K562 (cell line): ENCODE measurements around the gene PDZD8. TPM values are rescaled to one million over a fixed set of nuclear protein-coding genes. Genes with fewer than 3 reads are reported as not detected.

Experiments used
- ATAC-seq: fragments of 200-7000 bp; cut with Tn5 transposase; 3 replicates; pipeline ENCODE4 v1.9.1; 2020; ENCODE audit warnings: moderate library complexity
- BruUV-seq: library from RNA; stranded (reverse); fragments of 400-500 nt; replicated peaks from 2 replicates; lab custom pipeline; 2021; lab: Mats Ljungman, UMichigan
- CTCF ChIA-PET: fragments of 300-600 bp; formaldehyde crosslinking; extraction: SDS; loops from one replicate; lab custom pipeline; 2021; ENCODE audit warnings: low intra/inter-chr PET ratio; lab: Yijun Ruan, JAX
- POLR2A ChIA-PET: fragments of 300-600, 350-650 bp; sonication (Branson Sonifier 250); formaldehyde crosslinking; extraction: SDS; loops from one replicate; lab custom pipeline; 2021; ENCODE audit warnings: antibody characterized with exemption, inconsistent platforms; lab: Yijun Ruan, JAX
- DNase-seq, 4 experiments: peaks; one replicate each; pipeline versions ENCODE4 v3.0.0 to v3.0.0-alpha.2; 2011 to 2018; ENCODE audit warnings: low spot score in 3 of 4, mixed read lengths in 3 of 4; ENCODE audit errors: extremely low read depth in 1 of 4
- FAIRE-seq: peaks from 2 replicates; lab custom pipeline; 2011; peaks lifted over from hg19 to GRCh38; lab: Jason Lieb, UNC
- H2AFZ ChIP-seq: 2 replicates; pipeline ENCODE4 v1.6.0; 2011; ENCODE audit warnings: low read depth, low read length, control low read depth, inconsistent platforms
- H3K27ac ChIP-seq: fragments of 200-600 bp; 3 replicates; pipeline ENCODE4 v1.8.0; 2011; ENCODE audit warnings: low read depth, mild to moderate bottlenecking, control low read depth, inconsistent platforms, low read length, moderate library complexity, mixed read lengths; ENCODE audit errors: extremely low read depth
- H3K27me3 ChIP-seq, 2 experiments: fragments of 300-600 bp in 1 of 2; 2 replicates in 1 of 2; 3 replicates in 1 of 2; pipeline versions ENCODE4 v1.6.0 to v1.8.0; 2011; ENCODE audit warnings: inconsistent platforms in 2 of 2, low read length in 2 of 2, mild to moderate bottlenecking in 1 of 2, mixed read lengths in 1 of 2, moderate library complexity in 1 of 2; ENCODE audit not compliant: control insufficient read depth in 2 of 2, insufficient read depth in 2 of 2
- H3K36me3 ChIP-seq: fragments of 300-600 bp; 3 replicates; pipeline ENCODE4 v1.8.0; 2011; ENCODE audit warnings: mild to moderate bottlenecking, low read length, inconsistent platforms; ENCODE audit not compliant: control insufficient read depth, insufficient read depth
- H3K4me1 ChIP-seq, 2 experiments: fragments of 200-600 bp in 1 of 2; replicated peaks in 1 of 2; 2 replicates in 1 of 2; 3 replicates in 1 of 2; pipeline versions ENCODE4 v1.5.1 to v1.8.0; 2011; ENCODE audit warnings: inconsistent platforms in 2 of 2, low read length in 2 of 2, mild to moderate bottlenecking in 1 of 2, mixed read lengths in 1 of 2, moderate library complexity in 1 of 2; ENCODE audit not compliant: control insufficient read depth in 2 of 2, insufficient read depth in 2 of 2
- H3K4me2 ChIP-seq: 2 replicates; pipeline ENCODE4 v1.6.1; 2011; ENCODE audit warnings: low read length, control low read depth, inconsistent platforms, mixed read lengths; ENCODE audit not compliant: insufficient read depth
- H3K4me3 ChIP-seq: fragments of 200-600 bp; sonication (generic), shearing (Covaris generic); 2 replicates; pipeline ENCODE4 v1.5.1; 2016; ENCODE audit warnings: control low read depth, inconsistent platforms
- H3K79me2 ChIP-seq: fragments of 200-600 bp; 3 replicates; pipeline ENCODE4 v1.8.0; 2011; ENCODE audit warnings: low read length, inconsistent platforms; ENCODE audit not compliant: control insufficient read depth, insufficient read depth
- H3K9ac ChIP-seq, 2 experiments: 2 replicates each; pipeline versions ENCODE4 v1.6.0 to v1.6.1; 2011; ENCODE audit warnings: low read depth in 2 of 2, low read length in 2 of 2, control low read depth in 1 of 2, inconsistent platforms in 1 of 2, mild to moderate bottlenecking in 1 of 2, mixed read lengths in 1 of 2; ENCODE audit not compliant: insufficient read depth in 1 of 2
- H3K9me1 ChIP-seq: one replicate; pipeline ENCODE4 v1.6.0; 2011; ENCODE audit warnings: inconsistent platforms, mild to moderate bottlenecking, low read length, moderate library complexity; ENCODE audit not compliant: control insufficient read depth, insufficient read depth
- H3K9me3 ChIP-seq: replicated peaks from 2 replicates; pipeline ENCODE4 v1.5.1; 2011; ENCODE audit warnings: low read depth, low read length, inconsistent platforms; ENCODE audit not compliant: control insufficient read depth, insufficient read depth
- H4K20me1 ChIP-seq: replicated peaks from 2 replicates; pipeline ENCODE4 v1.6.1; 2011; ENCODE audit warnings: low read length, inconsistent platforms, mixed read lengths; ENCODE audit not compliant: control insufficient read depth, insufficient read depth
- ADNP ChIP-seq: fragments of 200-800 bp; sonication (Bioruptor generic); IDR thresholded peaks from 2 replicates; pipeline ENCODE4 v1.6.1; 2016; ENCODE audit warnings: missing genetic modification characterization, missing compliant biosample characterization
- BRF1 ChIP-seq: IDR thresholded peaks from 3 replicates; pipeline ENCODE4 v1.6.1; 2011; ENCODE audit warnings: borderline replicate concordance, mild to moderate bottlenecking; ENCODE audit not compliant: insufficient read length; ENCODE audit errors: extremely low read depth
- CGGBP1 ChIP-seq: fragments of 250-450 bp; sonication (Bioruptor Pico); IDR thresholded peaks from 2 replicates; pipeline ENCODE4 v1.9.0; 2021; ENCODE audit warnings: mild to moderate bottlenecking
- EP300 ChIP-seq: IDR thresholded peaks from 2 replicates; pipeline ENCODE4 v1.6.1; 2012; ENCODE audit warnings: low read length, improper control_type of control experiment
- GATA2 ChIP-seq: sonication (generic); formaldehyde crosslinking; IDR thresholded peaks from 2 replicates; pipeline ENCODE4 v1.4.0; 2020; ENCODE audit warnings: mild to moderate bottlenecking, missing genetic modification reagents
- HDAC3 ChIP-seq: fragments of 450-650 bp; IDR thresholded peaks from 2 replicates; pipeline ENCODE4 v1.6.1; 2018; ENCODE audit warnings: borderline replicate concordance, mild to moderate bottlenecking, moderate library complexity; ENCODE audit not compliant: partially characterized antibody
- IFI16 ChIP-seq: fragments of 250-450 bp; sonication (Bioruptor Pico); IDR thresholded peaks from 2 replicates; pipeline ENCODE4 v2.1.2; 2022; ENCODE audit warnings: mild to moderate bottlenecking, inconsistent platforms
- MITF ChIP-seq: IDR thresholded peaks from 2 replicates; pipeline ENCODE4 v1.6.1; 2014; ENCODE audit warnings: antibody characterized with exemption
- NBN ChIP-seq: fragments of 450-650 bp; IDR thresholded peaks from 2 replicates; pipeline ENCODE4 v1.6.1; 2016; ENCODE audit warnings: low read depth, mild to moderate bottlenecking
- NCOA6 ChIP-seq: fragments of 450-650 bp; IDR thresholded peaks from 2 replicates; pipeline ENCODE4 v1.6.1; 2017; ENCODE audit warnings: mild to moderate bottlenecking
- RBBP5 ChIP-seq: fragments of 200-600 bp; sonication (generic); IDR thresholded peaks from 2 replicates; pipeline ENCODE4 v1.6.1; 2012; ENCODE audit warnings: borderline replicate concordance, mild to moderate bottlenecking, low read length, control low read depth, inconsistent platforms; ENCODE audit not compliant: insufficient read depth, poor library complexity, severe bottlenecking
- SIN3B ChIP-seq: fragments of 450-650 bp; IDR thresholded peaks from 2 replicates; pipeline ENCODE4 v1.6.1; 2017; ENCODE audit warnings: low read depth, mild to moderate bottlenecking, moderate library complexity
- U2AF1 ChIP-seq: fragments of 200-400 bp; formaldehyde crosslinking; optimal IDR thresholded peaks from 2 replicates; pipeline ENCODE3; 2017; ENCODE audit warnings: mild to moderate bottlenecking, low read depth, low read length, moderate library complexity
- VEZF1 ChIP-seq: fragments of 200-800 bp; sonication (Bioruptor generic); IDR thresholded peaks from 2 replicates; pipeline ENCODE4 v1.6.1; 2017; ENCODE audit warnings: missing genetic modification characterization, missing compliant biosample characterization
- ZFPM2 ChIP-seq: fragments of 250-450 bp; sonication (Bioruptor Pico); IDR thresholded peaks from 2 replicates; pipeline ENCODE4 v1.5.1; 2022; ENCODE audit warnings: mild to moderate bottlenecking
- ZNF184 ChIP-seq: sonication (generic); formaldehyde crosslinking; IDR thresholded peaks from 2 replicates; pipeline ENCODE4 v1.5.0; 2020; ENCODE audit warnings: missing genetic modification reagents
- ZNF3 ChIP-seq: fragments of 250-450 bp; sonication (Bioruptor Pico); IDR thresholded peaks from 2 replicates; pipeline ENCODE4 v1.5.0; 2021; ENCODE audit warnings: mild to moderate bottlenecking, moderate library complexity
- ZNF324 ChIP-seq: fragments of 250-450 bp; sonication (Bioruptor Pico); IDR thresholded peaks from 2 replicates; pipeline ENCODE4 v1.4.0; 2020; ENCODE audit warnings: mild to moderate bottlenecking
- ZNF696 ChIP-seq: fragments of 250-450 bp; sonication (Bioruptor Pico); conservative IDR thresholded peaks from 2 replicates; pipeline ENCODE4 v1.4.0; 2020; ENCODE audit warnings: mild to moderate bottlenecking, moderate library complexity
- ZNF785 ChIP-seq: fragments of 250-450 bp; sonication (Bioruptor Pico); IDR thresholded peaks from 2 replicates; pipeline ENCODE4 v1.4.0; 2020; ENCODE audit warnings: mild to moderate bottlenecking
- WGBS: fragments of 100-300 bp; shearing (Covaris generic); methylation state at CpG from one replicate; pipeline ENCODE4 v1.1.6; 2016; ENCODE audit warnings: low coverage, mixed read lengths; ENCODE audit not compliant: insufficient coverage; ENCODE audit errors: missing lambda C conversion rate; 5-methylcytosine and 5-hydroxymethylcytosine counted together
- in situ Hi-C: fragments of 300-500 bp; cut with MboI; formaldehyde crosslinking; loops from 4 replicates; pipeline ENCODE4 v1.15.0; 2018; ENCODE audit warnings: inconsistent platforms, mixed read lengths
- intact Hi-C: fragments of 100-400 bp; cut with micrococcal nuclease; formaldehyde crosslinking; loops from 2 replicates; pipeline ENCODE4 v1.14.2; 2022
- polyA plus RNA-seq, 8 experiments: library from polyadenylated mRNA; depleted of rRNA in 4 of 8; stranded (reverse) in 5 of 8; unstranded in 3 of 8; fragments of >200 nt; fragmentation: Nextera tagmentation in 2 of 8; fragmentation: Illumina TruSeq in 1 of 8; extraction: Ambion mirVana in 2 of 8; extraction: Trizol in 1 of 8; gene quantifications; 2 replicates each; pipeline versions ENCODE4 v1.2.1 to v1.2.3, GENCODE V29; 2011 to 2014; ENCODE audit warnings: inconsistent platforms in 1 of 8, missing spikeins in 1 of 8
- total RNA-seq, 7 experiments: library from RNA; depleted of rRNA in 6 of 7; stranded (reverse); fragments of >200 nt in 6 of 7; fragmentation: Illumina TruSeq in 2 of 7; extraction: Trizol in 2 of 7; gene quantifications; 2 replicates each; pipeline versions ENCODE4 v1.2.1 to v1.2.3, GENCODE V29; 2011 to 2021; ENCODE audit warnings: low replicate concordance in 1 of 7

Gene PDZD8
- total and polyA plus RNA-seq, 9 of the 15 experiments (the other 6 are each of a cell fraction or from before 2014, with no cell fraction given): 5.5 to 53.4 (median 36.8) TPM

DNA sequence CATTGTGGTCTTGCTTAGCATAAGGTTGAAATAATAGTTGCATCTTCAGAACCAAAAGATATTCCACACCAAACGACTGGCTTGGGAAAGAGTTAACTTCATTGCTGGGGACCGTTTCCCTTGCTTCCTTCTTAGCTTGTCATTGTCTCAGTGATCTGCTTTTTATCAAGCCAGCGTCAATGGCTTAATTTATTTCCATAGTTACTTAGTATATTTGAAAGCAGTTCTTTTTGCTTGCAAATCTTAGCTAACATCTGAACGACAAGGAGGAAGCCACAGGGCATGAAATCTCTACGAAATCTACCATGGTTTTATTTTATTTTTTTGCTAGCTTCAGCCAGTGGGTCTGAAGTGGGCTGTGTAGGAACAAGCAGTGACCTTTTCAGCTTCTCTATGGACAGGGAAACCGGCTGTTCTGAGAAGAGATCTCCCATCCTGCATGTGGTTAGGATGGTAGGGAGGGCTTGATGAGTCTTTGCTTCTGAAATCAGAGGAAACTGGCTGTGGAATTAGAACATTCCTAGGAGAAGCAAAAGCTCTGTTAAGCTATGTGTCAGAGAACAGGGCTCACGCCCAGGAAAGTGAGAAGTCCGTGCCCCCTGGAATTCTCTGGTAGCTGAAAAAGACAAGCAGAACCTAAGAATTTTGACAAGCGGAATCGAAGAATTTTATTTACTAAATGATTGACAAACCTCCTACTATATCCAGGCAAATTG is 126.3 kb downstream of the PDZD8 start:
- Histone ChIP-seq H2AFZ (no peak overlapping the region), H3K4me2 (no peak overlapping the region), H3K9ac (no peak overlapping the region), H3K9me3 (no peaks in the 10 kb centered on the region), H4K20me1 (no peaks in the 10 kb centered on the region), H3K4me3 (no peak overlapping the region), H3K27me3 (peaks cover 20 to 38% of the 10 kb centered on the region in 2 experiments), H3K9me1 (no peaks in the 10 kb centered on the region), H3K36me3 (no peaks in the 10 kb centered on the region), H3K4me1 (no peaks in the 10 kb centered on the region; a peak in 2 of 5 replicates), H3K79me2 (no peaks in the 10 kb centered on the region)
- no TSS peak for BruUV-seq
- CTCF ChIA-PET: no interaction called here
- FAIRE-seq: no peak
- POLR2A ChIA-PET: interaction anchor here (0.6 to 0.7 kb wide), 2 partner anchors 10 to 32 kb away, joined by 3 to 5 read pairs; no protein-coding TSS in a partner anchor
- intact Hi-C loops: no loop called here
- ATAC-seq: no peak
- no peak for DNase-seq
- WGBS: 4% methylated on average over 9 of the region's 10 CpGs
- no peak for TF ChIP-seq NBN
- no peak for TF ChIP-seq NCOA6
- no peak for TF ChIP-seq ZNF696 (CRISPR knock-in tag)
- TF ChIP-seq GATA2 (CRISPR knock-in tag): no peak
- TF ChIP-seq ZNF3 (CRISPR knock-in tag): no peak
- no peak for TF ChIP-seq ZNF785 (CRISPR knock-in tag)
- no peak for TF ChIP-seq ZNF324 (CRISPR knock-in tag)
- no peak for TF ChIP-seq IFI16 (CRISPR knock-in tag)
- TF ChIP-seq ADNP (tag): no peak
- TF ChIP-seq RBBP5: no peak
- TF ChIP-seq BRF1: no peak
- TF ChIP-seq SIN3B: no peak
- no peak for TF ChIP-seq CGGBP1 (CRISPR knock-in tag)
- no peak for TF ChIP-seq HDAC3
- no peak for TF ChIP-seq U2AF1
- no peak for TF ChIP-seq ZNF184
- no peak for TF ChIP-seq ZFPM2
- no peak for TF ChIP-seq VEZF1 (CRISPR knock-in tag)
- TF ChIP-seq EP300: no peak
- no peak for TF ChIP-seq MITF
- TF ChIP-seq, all 486 proteins: peak for 0
- H3K27ac ChIP-seq: no peak overlapping the region
- in situ Hi-C loops: loop anchor here (25.0 kb wide), 1 partner anchor 188 kb away; no protein-coding TSS in a partner anchor
